Loucy (cell line): Measurements from ENCODE around the gene SCMH1.

ENCODE experiments used
- H2AFZ ChIP-seq: fragments of 200-600 bp; sonication (generic); 2 replicates; pipeline ENCODE4 v1.6.0; 2016; ENCODE audit warnings: antibody characterized with exemption, mild to moderate bottlenecking, low read length, moderate library complexity
- H3F3A ChIP-seq: fragments of 200-600 bp; 2 replicates; pipeline ENCODE4 v1.6.0; 2016; ENCODE audit warnings: antibody characterized with exemption, low read depth, mild to moderate bottlenecking
- H3K27me3 ChIP-seq: fragments of 200-600 bp; sonication (generic); 2 replicates; pipeline ENCODE4 v1.6.1; 2014; ENCODE audit warnings: low read length, mild to moderate bottlenecking; ENCODE audit not compliant: insufficient read depth, poor library complexity, severe bottlenecking
- H3K36me3 ChIP-seq: fragments of 200-600 bp; sonication (generic); 2 replicates; pipeline ENCODE4 v1.6.1; 2016; ENCODE audit warnings: low read length; ENCODE audit not compliant: insufficient read depth
- H3K4me1 ChIP-seq: fragments of 200-600 bp; sonication (generic); 2 replicates; pipeline ENCODE4 v1.5.1; 2014; ENCODE audit warnings: low read length, mild to moderate bottlenecking; ENCODE audit not compliant: insufficient read depth, poor library complexity, severe bottlenecking
- H3K4me2 ChIP-seq: fragments of 200-600 bp; sonication (generic); 2 replicates; pipeline ENCODE4 v1.6.0; 2014; ENCODE audit warnings: antibody characterized with exemption, low read length, low read depth, mild to moderate bottlenecking; ENCODE audit not compliant: poor library complexity, severe bottlenecking
- H3K4me3 ChIP-seq: fragments of 200-600 bp; sonication (generic); 2 replicates; pipeline ENCODE4 v1.5.1; 2014; ENCODE audit warnings: low read length, mild to moderate bottlenecking, mixed read lengths; ENCODE audit not compliant: poor library complexity, severe bottlenecking
- H3K79me2 ChIP-seq: fragments of 200-600 bp; sonication (generic); 2 replicates; pipeline ENCODE4 v1.6.1; 2014; ENCODE audit warnings: low read length; ENCODE audit not compliant: insufficient read depth
- H3K9ac ChIP-seq: fragments of 200-600 bp; sonication (generic); 2 replicates; pipeline ENCODE4 v1.6.0; 2014; ENCODE audit warnings: mild to moderate bottlenecking, low read depth, low read length, moderate library complexity; ENCODE audit not compliant: poor library complexity, severe bottlenecking
- H3K9me2 ChIP-seq: fragments of 200-600 bp; sonication (generic); replicated peaks from 2 replicates; pipeline ENCODE4 v1.6.1; 2016; ENCODE audit warnings: low read depth, low read length, mixed read lengths
- H3K9me3 ChIP-seq: fragments of 200-600 bp; sonication (generic); 2 replicates; pipeline ENCODE4 v1.6.1; 2014; ENCODE audit warnings: mild to moderate bottlenecking, antibody characterized with exemption, low read length, low read depth; ENCODE audit not compliant: insufficient read depth
- H4K20me1 ChIP-seq: fragments of 200-600 bp; sonication (generic); 2 replicates; pipeline ENCODE4 v1.6.0; 2014; ENCODE audit warnings: antibody characterized with exemption, low read length, mild to moderate bottlenecking; ENCODE audit not compliant: insufficient read depth, poor library complexity, severe bottlenecking
- CTCF ChIP-seq: fragments of 200-600 bp; sonication (generic); conservative IDR thresholded peaks from 2 replicates; pipeline ENCODE4 v1.5.1; 2014; ENCODE audit warnings: mild to moderate bottlenecking, antibody characterized with exemption, low read length
- EZH2phosphoT487 ChIP-seq: fragments of 200-600 bp; IDR thresholded peaks from 2 replicates; pipeline ENCODE4 v1.6.1; 2018; ENCODE audit warnings: antibody characterized with exemption, mild to moderate bottlenecking, moderate library complexity, borderline replicate concordance

The SCMH1 gene

GRCh38 chr1:41274752-41275545, 32.8 kb upstream of the SCMH1 start:
- TF ChIP-seq CTCF (no peak), EZH2phosphoT487 (no peak)
- no peaks in the 10 kb centered on the region for H4K20me1 ChIP-seq
- H3K27me3 ChIP-seq = no peaks in the 10 kb centered on the region
- H3K9ac ChIP-seq = no peak overlapping the region
- no peaks in the 10 kb centered on the region for H3K9me2 ChIP-seq
- H3F3A ChIP-seq = no peaks in the 10 kb centered on the region
- H3K4me3 ChIP-seq = no peak overlapping the region
- no peak overlapping the region for H2AFZ ChIP-seq
- no peak overlapping the region for H3K4me2 ChIP-seq
- H3K36me3 ChIP-seq = no peaks in the 10 kb centered on the region
- no peaks in the 10 kb centered on the region for H3K4me1 ChIP-seq
- no peaks in the 10 kb centered on the region for H3K9me3 ChIP-seq
- no peaks in the 10 kb centered on the region for H3K79me2 ChIP-seq

- no peak overlapping the region for H3K4me2 ChIP-seq
- no peaks in the 10 kb centered on the region for H3K4me1 ChIP-seq
- no peak overlapping the region for H2AFZ ChIP-seq
- H3K4me3 ChIP-seq = no peak overlapping the region
- H3K27me3 ChIP-seq = no peaks in the 10 kb centered on the region
- H3F3A ChIP-seq = no peaks in the 10 kb centered on the region
- no peaks in the 10 kb centered on the region for H3K79me2 ChIP-seq
- TF ChIP-seq EZH2phosphoT487 (no peak), CTCF (no peak)
- no peaks in the 10 kb centered on the region for H3K36me3 ChIP-seq
- H3K9me2 ChIP-seq = no peaks in the 10 kb centered on the region
- no peak overlapping the region for H3K9ac ChIP-seq
- no peaks in the 10 kb centered on the region for H4K20me1 ChIP-seq
- no peaks in the 10 kb centered on the region for H3K9me3 ChIP-seq
Observed at GRCh38 chr1:41272601-41273000, 30.5 kb upstream of the SCMH1 start.

GRCh38 chr1:41268154-41268770, 26.2 kb upstream of the SCMH1 start:
- TF ChIP-seq EZH2phosphoT487 (no peak), CTCF (peak; percentile 89)
- no peaks in the 10 kb centered on the region for H3K9me2 ChIP-seq
- no peaks in the 10 kb centered on the region for H3K4me1 ChIP-seq
- peak overlapping the region; percentile 33 for H3K4me2 ChIP-seq
- no peaks in the 10 kb centered on the region for H3F3A ChIP-seq
- no peaks in the 10 kb centered on the region for H3K79me2 ChIP-seq
- no peaks in the 10 kb centered on the region for H3K36me3 ChIP-seq
- peak overlapping the region; percentile 19; the same call in 1 of the 2 replicates for H2AFZ ChIP-seq
- H3K9ac ChIP-seq = no peak overlapping the region
- H3K27me3 ChIP-seq = no peaks in the 10 kb centered on the region
- no peaks in the 10 kb centered on the region for H3K9me3 ChIP-seq
- no peaks in the 10 kb centered on the region for H4K20me1 ChIP-seq
- H3K4me3 ChIP-seq = no peak overlapping the region
